ENCODE results near the gene NFKB2.
A peak's percentile ranks its signal among the peaks of the same experiment; 100 is the strongest.

NFKB2 gene

DNA sequence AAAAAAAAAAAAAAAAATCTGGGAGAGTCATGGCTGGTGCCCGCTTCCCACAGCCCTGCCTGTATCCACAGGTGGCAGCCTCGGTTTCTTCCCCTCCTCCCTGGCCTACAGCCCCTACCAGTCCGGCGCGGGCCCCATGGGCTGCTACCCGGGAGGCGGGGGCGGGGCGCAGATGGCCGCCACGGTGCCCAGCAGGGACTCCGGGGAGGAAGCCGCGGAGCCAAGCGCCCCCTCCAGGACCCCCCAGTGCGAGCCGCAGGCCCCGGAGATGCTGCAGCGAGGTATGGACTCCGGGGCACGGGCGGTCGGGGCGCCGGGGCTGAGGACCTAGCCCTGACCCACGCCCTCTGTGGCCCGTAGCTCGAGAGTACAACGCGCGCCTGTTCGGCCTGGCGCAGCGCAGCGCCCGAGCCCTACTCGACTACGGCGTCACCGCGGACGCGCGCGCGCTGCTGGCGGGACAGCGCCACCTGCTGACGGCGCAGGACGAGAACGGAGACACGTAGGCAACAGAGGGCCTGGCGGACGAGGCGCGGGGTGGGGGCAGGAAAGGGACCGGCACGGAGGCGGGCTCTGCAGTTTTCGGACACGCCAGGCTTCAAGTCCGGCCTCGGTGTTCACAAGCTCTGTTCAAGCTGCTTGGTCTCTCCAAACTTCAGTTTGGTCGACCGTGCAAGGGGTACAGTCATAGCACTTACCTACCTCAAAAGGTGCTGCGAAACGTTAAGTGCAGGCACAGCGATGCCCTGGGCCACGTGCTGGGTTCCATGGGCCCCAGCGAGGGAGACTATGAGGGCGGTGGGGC lies 3.9 kb downstream of the NFKB2 start:
- TF ChIP-seq, protein P1, sequence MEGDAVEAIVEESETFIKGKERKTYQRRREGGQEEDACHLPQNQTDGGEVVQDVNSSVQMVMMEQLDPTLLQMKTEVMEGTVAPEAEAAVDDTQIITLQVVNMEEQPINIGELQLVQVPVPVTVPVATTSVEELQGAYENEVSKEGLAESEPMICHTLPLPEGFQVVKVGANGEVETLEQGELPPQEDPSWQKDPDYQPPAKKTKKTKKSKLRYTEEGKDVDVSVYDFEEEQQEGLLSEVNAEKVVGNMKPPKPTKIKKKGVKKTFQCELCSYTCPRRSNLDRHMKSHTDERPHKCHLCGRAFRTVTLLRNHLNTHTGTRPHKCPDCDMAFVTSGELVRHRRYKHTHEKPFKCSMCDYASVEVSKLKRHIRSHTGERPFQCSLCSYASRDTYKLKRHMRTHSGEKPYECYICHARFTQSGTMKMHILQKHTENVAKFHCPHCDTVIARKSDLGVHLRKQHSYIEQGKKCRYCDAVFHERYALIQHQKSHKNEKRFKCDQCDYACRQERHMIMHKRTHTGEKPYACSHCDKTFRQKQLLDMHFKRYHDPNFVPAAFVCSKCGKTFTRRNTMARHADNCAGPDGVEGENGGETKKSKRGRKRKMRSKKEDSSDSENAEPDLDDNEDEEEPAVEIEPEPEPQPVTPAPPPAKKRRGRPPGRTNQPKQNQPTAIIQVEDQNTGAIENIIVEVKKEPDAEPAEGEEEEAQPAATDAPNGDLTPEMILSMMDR (IDR thresholded peaks at IDR 0.05; ENCODE audit: borderline replicate concordance, control extremely low read depth, extremely low read depth, insufficient read depth, missing control alignments), result peak; percentile 99
- in situ Hi-C loops (cut with MboI; ENCODE audit: low sequenced_read_pairs, unreplicated experiment), result no loop called here
- DNase-seq (ENCODE audit: low spot score), result peak; percentile 91

DNA sequence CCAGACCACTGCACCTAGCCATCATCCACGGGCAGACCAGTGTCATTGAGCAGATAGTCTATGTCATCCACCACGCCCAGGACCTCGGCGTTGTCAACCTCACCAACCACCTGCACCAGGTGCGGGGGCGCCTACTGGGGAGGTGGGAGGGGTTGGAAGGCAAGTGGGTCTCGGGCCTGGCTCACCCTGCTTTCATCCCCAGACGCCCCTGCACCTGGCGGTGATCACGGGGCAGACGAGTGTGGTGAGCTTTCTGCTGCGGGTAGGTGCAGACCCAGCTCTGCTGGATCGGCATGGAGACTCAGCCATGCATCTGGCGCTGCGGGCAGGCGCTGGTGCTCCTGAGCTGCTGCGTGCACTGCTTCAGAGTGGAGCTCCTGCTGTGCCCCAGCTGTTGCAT lies 4.6 kb downstream of the NFKB2 start:
- TF ChIP-seq, protein P1 (IDR thresholded peaks at IDR 0.05; ENCODE audit: borderline replicate concordance, control extremely low read depth, extremely low read depth, insufficient read depth, missing control alignments), result no peak
- in situ Hi-C loops (cut with MboI; ENCODE audit: low sequenced_read_pairs, unreplicated experiment), result no loop called here

DNA sequence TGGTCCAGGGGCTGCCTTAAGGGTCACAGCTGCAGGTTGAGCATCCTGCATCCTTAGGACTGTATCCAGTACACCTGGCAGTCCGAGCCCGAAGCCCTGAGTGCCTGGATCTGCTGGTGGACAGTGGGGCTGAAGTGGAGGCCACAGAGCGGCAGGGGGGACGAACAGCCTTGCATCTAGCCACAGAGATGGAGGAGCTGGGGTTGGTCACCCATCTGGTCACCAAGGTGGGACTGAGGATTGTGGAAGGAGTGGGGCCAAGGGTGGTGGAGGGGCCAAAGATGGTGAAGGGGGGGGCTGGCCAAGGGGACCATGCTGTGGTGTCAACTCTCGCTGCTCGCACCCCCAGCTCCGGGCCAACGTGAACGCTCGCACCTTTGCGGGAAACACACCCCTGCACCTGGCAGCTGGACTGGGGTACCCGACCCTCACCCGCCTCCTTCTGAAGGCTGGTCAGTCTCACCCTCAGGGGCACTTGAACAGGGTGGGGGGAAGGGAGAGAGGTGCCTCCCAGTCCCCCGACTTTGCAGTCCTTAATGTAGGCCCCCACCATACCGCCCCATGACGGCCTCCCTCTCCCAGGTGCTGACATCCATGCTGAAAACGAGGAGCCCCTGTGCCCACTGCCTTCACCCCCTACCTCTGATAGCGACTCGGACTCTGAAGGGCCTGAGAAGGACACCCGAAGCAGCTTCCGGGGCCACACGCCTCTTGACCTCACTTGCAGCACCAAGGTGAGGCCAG lies 5.3 kb downstream of the NFKB2 start:
- TF ChIP-seq, protein P1 (IDR thresholded peaks at IDR 0.05; ENCODE audit: borderline replicate concordance, control extremely low read depth, extremely low read depth, insufficient read depth, missing control alignments), result no peak
- DNase-seq (ENCODE audit: low spot score), result no peak
- in situ Hi-C loops (cut with MboI; ENCODE audit: low sequenced_read_pairs, unreplicated experiment), result no loop called here

More for the DNA sequence above, 4.6 kb downstream of the NFKB2 start:
- no peak for DNase-seq (ENCODE audit: low spot score)

DNA sequence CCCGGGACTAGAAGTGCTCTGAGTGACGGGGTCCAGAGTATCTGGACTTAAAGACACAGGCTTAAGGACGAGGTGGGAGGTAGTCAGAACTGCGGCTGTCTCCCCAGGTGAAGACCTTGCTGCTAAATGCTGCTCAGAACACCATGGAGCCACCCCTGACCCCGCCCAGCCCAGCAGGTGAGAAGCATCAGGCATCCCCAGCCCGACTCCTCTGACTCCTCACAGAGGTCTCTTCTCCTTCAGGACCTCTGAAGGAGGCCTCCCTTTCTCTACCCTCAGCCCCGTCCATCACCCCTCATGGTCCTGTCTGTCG lies 5.8 kb downstream of the NFKB2 start:
- in situ Hi-C loops (cut with MboI; ENCODE audit: low sequenced_read_pairs, unreplicated experiment), result no loop called here
- TF ChIP-seq, protein P1 (IDR thresholded peaks at IDR 0.05; ENCODE audit: borderline replicate concordance, control extremely low read depth, extremely low read depth, insufficient read depth, missing control alignments), result no peak
- no peak for DNase-seq (ENCODE audit: low spot score)

DNA sequence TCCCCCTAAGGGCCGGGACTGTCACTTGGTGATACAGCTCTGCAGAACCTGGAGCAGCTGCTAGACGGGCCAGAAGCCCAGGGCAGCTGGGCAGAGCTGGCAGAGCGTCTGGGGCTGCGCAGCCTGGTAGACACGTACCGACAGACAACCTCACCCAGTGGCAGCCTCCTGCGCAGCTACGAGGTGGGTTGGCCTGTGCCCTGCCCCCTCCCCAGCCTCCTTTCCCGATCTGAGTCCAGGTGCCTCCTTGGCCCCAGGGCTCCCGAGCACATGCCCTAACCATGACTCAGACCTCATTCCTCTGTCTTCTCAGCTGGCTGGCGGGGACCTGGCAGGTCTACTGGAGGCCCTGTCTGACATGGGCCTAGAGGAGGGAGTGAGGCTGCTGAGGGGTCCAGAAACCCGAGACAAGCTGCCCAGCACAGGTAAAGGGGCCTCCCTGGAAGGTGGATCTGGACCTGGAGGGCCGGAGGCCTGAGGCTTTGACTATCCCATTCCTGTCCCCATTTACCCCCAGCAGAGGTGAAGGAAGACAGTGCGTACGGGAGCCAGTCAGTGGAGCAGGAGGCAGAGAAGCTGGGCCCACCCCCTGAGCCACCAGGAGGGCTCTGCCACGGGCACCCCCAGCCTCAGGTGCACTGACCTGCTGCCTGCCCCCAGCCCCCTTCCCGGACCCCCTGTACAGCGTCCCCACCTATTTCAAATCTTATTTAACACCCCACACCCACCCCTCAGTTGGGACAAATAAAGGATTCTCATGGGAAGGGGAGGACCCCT lies 6.4 kb downstream of the NFKB2 start:
- no peak for DNase-seq (ENCODE audit: low spot score)
- TF ChIP-seq, protein P1 (IDR thresholded peaks at IDR 0.05; ENCODE audit: borderline replicate concordance, control extremely low read depth, extremely low read depth, insufficient read depth, missing control alignments), result no peak
- in situ Hi-C loops (cut with MboI; ENCODE audit: low sequenced_read_pairs, unreplicated experiment), result no loop called here

DNA sequence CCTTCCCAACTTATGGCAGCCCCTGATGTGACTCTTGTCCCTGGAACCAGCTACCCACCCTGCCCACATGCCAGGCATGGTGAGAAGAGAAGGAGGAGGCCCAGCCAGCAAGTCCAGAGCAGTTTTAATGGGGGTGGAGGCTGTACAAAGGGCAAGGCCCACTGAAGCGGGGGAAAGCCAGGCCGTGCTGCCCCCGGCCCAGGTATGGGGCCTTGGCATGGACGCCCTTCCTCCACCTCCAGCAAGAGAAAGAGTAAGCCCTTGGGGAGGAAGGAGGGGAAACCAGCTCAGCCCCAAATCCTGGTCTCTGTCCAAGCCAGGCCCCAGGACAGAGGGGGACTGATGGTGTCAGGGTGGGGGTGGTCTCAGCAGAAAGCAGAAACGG lies 7.0 kb downstream of the NFKB2 start:
- in situ Hi-C loops (cut with MboI; ENCODE audit: low sequenced_read_pairs, unreplicated experiment), result no loop called here
- DNase-seq (ENCODE audit: low spot score), result no peak
- TF ChIP-seq, protein P1 (IDR thresholded peaks at IDR 0.05; ENCODE audit: borderline replicate concordance, control extremely low read depth, extremely low read depth, insufficient read depth, missing control alignments), result no peak
